ENCODE data around the gene SARS1. TPM values are rescaled to one million over a fixed set of nuclear protein-coding genes. Genes with fewer than 3 reads are reported as not detected.

Gene SARS1
- total and polyA plus RNA-seq, 2 of the 8 experiments (the other 6 are each of a cell fraction or from before 2014, with no cell fraction given) = 83.1 to 146 TPM

GRCh38 chr1:109261578-109261977 is 47.9 kb downstream of the SARS1 start:
- no peak overlapping the region for H2AK5ac ChIP-seq (ENCODE audit: low read depth, low read length)
- H3K4me1 ChIP-seq (replicated peaks in 1 of 4; ENCODE audit: control insufficient read depth in 3 of 4, insufficient read depth in 4 of 4, low read length in 3 of 4) = peaks cover 0 to 11% (median 3%) of the 10 kb centered on the region in 4 experiments; a peak in 4 of 7 replicates
- POLR2A ChIA-PET (ENCODE audit: partially characterized antibody) = interaction anchor here (1.5 to 1.6 kb wide), 2 partner anchors 16 to 21 kb away, joined by 3 read pairs; partner anchors contain the start of gene PSRC1
- no peaks in the 10 kb centered on the region for H3K79me1 ChIP-seq (ENCODE audit: low read depth, low read length)
- H2BK20ac ChIP-seq (ENCODE audit: low read length) = no peak overlapping the region
- WGBS, 2 experiments (ENCODE audit: extremely low coverage in 1 of 2, insufficient coverage in 1 of 2, insufficient read length in 1 of 2, insufficient replicate concordance in 2 of 2, low coverage in 1 of 2, low lambda C conversion rate in 2 of 2, missing lambda C conversion rate in 1 of 2) = 88% methylated on average over 6 of the region's 6 CpGs; no CpG with 5 or more reads in 1 of the 2 experiments
- FAIRE-seq (no peak), DNase-seq (ENCODE audit: low read depth in 1 of 2, low spot score in 2 of 2) (no peak)
- H2BK12ac ChIP-seq (ENCODE audit: low read depth, low read length) = no peak overlapping the region
- no peak overlapping the region for H3K56ac ChIP-seq (replicated peaks; ENCODE audit: insufficient read length, low read depth, low read length)
- no peak overlapping the region for H3K27ac ChIP-seq (ENCODE audit: low read depth, low read length)
- no peak overlapping the region for H4K8ac ChIP-seq (ENCODE audit: extremely low read depth, insufficient read depth, low read length)
- H3K23ac ChIP-seq (ENCODE audit: insufficient read length) = no peak overlapping the region
- H2BK15ac ChIP-seq (ENCODE audit: low read length) = no peak overlapping the region
- peaks cover 0 to 7% of the 10 kb centered on the region in 2 experiments for H4K20me1 ChIP-seq (replicated peaks in 1 of 2; ENCODE audit: control insufficient read depth in 1 of 2, insufficient read depth in 2 of 2, low read length in 2 of 2)
- no peaks in the 10 kb centered on the region for H3K27me3 ChIP-seq (replicated peaks in 1 of 4; ENCODE audit: control insufficient read depth in 3 of 4, extremely low read depth in 1 of 4, insufficient read depth in 3 of 4, low read length in 3 of 4)
- TF ChIP-seq SRF (IDR thresholded peaks at IDR 0.05; ENCODE audit: low read depth, low read length) (no peak), EGR1 (IDR thresholded peaks at IDR 0.05; ENCODE audit: borderline replicate concordance, low read depth, low read length) (no peak), KDM5A (IDR thresholded peaks at IDR 0.05; ENCODE audit: low read length) (no peak), FOSL1 (IDR thresholded peaks at IDR 0.05; ENCODE audit: insufficient read depth, low read depth, low read length) (no peak), HDAC2 (IDR thresholded peaks at IDR 0.05; ENCODE audit: borderline replicate concordance in 1 of 2, low read depth in 2 of 2, low read length in 2 of 2) (no peak), KDM4A (IDR thresholded peaks at IDR 0.05; ENCODE audit: low read depth, low read length, severe bottlenecking) (no peak), SIRT6 (IDR thresholded peaks at IDR 0.05; ENCODE audit: low read length) (no peak), SIN3A (conservative IDR thresholded peaks at IDR 0.05 in 1 of 2, IDR thresholded peaks at IDR 0.05 in 1 of 2; ENCODE audit: low read depth in 1 of 2, low read length in 2 of 2) (no peak), BACH1 (IDR thresholded peaks at IDR 0.05; ENCODE audit: low read length) (no peak), TAF7 (optimal IDR thresholded peaks at IDR 0.05; ENCODE audit: borderline replicate concordance, low read depth, low read length) (no peak), SP2 (IDR thresholded peaks at IDR 0.05; ENCODE audit: low read length) (no peak)
- CTCF ChIA-PET (ENCODE audit: partially characterized antibody) = interaction anchor here (0.7 to 8.5 kb wide), 8 partner anchors 7 to 236 kb away, joined by 3 to 95 read pairs (median 5); partner anchors contain the start of gene SORT1
- H3K14ac ChIP-seq (ENCODE audit: insufficient read length) = no peak overlapping the region
- H3K4ac ChIP-seq (replicated peaks; ENCODE audit: insufficient read length, low read depth, low read length) = no peak overlapping the region
- no peak overlapping the region for H2BK120ac ChIP-seq (replicated peaks; ENCODE audit: low read depth, low read length)
- H3K79me2 ChIP-seq (ENCODE audit: control insufficient read depth in 1 of 2, insufficient read depth in 2 of 2, low read length in 2 of 2) = peaks cover 0 to 8% of the 10 kb centered on the region in 2 experiments; a peak in 1 of 4 replicates
- H2AFZ ChIP-seq (ENCODE audit: low read length) = no peak overlapping the region
- no peak overlapping the region for H4K5ac ChIP-seq (ENCODE audit: insufficient read length, low read depth, low read length)
- no peak overlapping the region for H3K18ac ChIP-seq (ENCODE audit: extremely low read depth, low read length)
- no peak overlapping the region for H3K4me3 ChIP-seq (ENCODE audit: extremely low read depth in 1 of 4, insufficient read depth in 2 of 4, low read depth in 3 of 4, low read length in 4 of 4)
- no peak overlapping the region for H4K91ac ChIP-seq (replicated peaks; ENCODE audit: insufficient read length, low read length)
- H3K9ac ChIP-seq (replicated peaks in 1 of 4; ENCODE audit: extremely low read depth in 1 of 4, low read depth in 3 of 4, low read length in 3 of 4) = no peak overlapping the region
- no peak overlapping the region for H2BK5ac ChIP-seq (ENCODE audit: low read depth, low read length)
- H3K9me3 ChIP-seq (ENCODE audit: insufficient read depth in 2 of 2, low read depth in 1 of 2, low read length in 1 of 2) = no peaks in the 10 kb centered on the region
- H3K23me2 ChIP-seq (ENCODE audit: low read depth, low read length) = no peaks in the 10 kb centered on the region
- no peak overlapping the region for H3K4me2 ChIP-seq (ENCODE audit: insufficient read depth in 1 of 2, low read depth in 2 of 2, low read length in 2 of 2)
- H3K36me3 ChIP-seq (ENCODE audit: control insufficient read depth in 2 of 4, insufficient read depth in 4 of 4, low read length in 3 of 4) = peaks cover 7 to 19% (median 15%) of the 10 kb centered on the region in 4 experiments; a peak in 5 of 8 replicates
